ENCODE data around the gene SH3BP5. TPM values are rescaled to one million over a fixed set of nuclear protein-coding genes. Genes with fewer than 3 reads are reported as not detected.

The SH3BP5 gene
- total and polyA plus RNA-seq, 9 donors, result 80.4 to 205 (median 142) TPM

- H3K9me3 ChIP-seq, result no peaks in the 10 kb centered on the region
- peaks cover 8% of the 10 kb centered on the region for H3K4me1 ChIP-seq (ENCODE audit: insufficient read depth)
- no peak for TF ChIP-seq EP300 (IDR thresholded peaks at IDR 0.05)
- TF ChIP-seq CTCF (IDR thresholded peaks at IDR 0.05), result no peak
- TF ChIP-seq POLR2A (IDR thresholded peaks at IDR 0.05), result no peak
- H3K4me3 ChIP-seq, result no peak overlapping the region
- 91 to 92% (median 91%) methylated on average over 4 of the region's 4 CpGs for WGBS, 3 donors
- H3K36me3 ChIP-seq, result no peaks in the 10 kb centered on the region
- intact Hi-C loops (cut with DNase I), result no loop called here
- no peaks in the 10 kb centered on the region for H3K27me3 ChIP-seq
- no peak overlapping the region for H3K27ac ChIP-seq
- DNase-seq, result peak in 3 of 5 donors; percentile 7 to 14 (median 8)
Measured at GRCh38 chr3:15271030-15271429, 61.4 kb downstream of the SH3BP5 start.

GRCh38 chr3:15269091-15269989, 63.0 kb downstream of the SH3BP5 start:
- intact Hi-C loops (cut with DNase I), result loop anchor here (2.0 to 5.0 kb wide), 3 partner anchors 63 to 111 kb away; partner anchors contain the start of gene SH3BP5 (in 3 of the 4)
- H3K4me1 ChIP-seq (ENCODE audit: insufficient read depth), result peaks cover 15% of the 10 kb centered on the region
- peak; percentile 81 to 89 (median 85) for DNase-seq
- TF ChIP-seq CTCF (IDR thresholded peaks at IDR 0.05), result no peak
- TF ChIP-seq POLR2A (IDR thresholded peaks at IDR 0.05), result no peak
- no peak for TF ChIP-seq EP300 (IDR thresholded peaks at IDR 0.05)
- H3K27me3 ChIP-seq, result no peaks in the 10 kb centered on the region
- 66 to 77% (median 67%) methylated on average over 29 of the region's 29 CpGs for WGBS, 3 donors
- no peaks in the 10 kb centered on the region for H3K9me3 ChIP-seq
- no peaks in the 10 kb centered on the region for H3K36me3 ChIP-seq
- H3K27ac ChIP-seq, result peak overlapping the region; percentile 53 to 65
- peak overlapping the region; percentile 18 for H3K4me3 ChIP-seq

- no peak overlapping the region for H3K4me3 ChIP-seq
- H3K36me3 ChIP-seq, result no peaks in the 10 kb centered on the region
- no peaks in the 10 kb centered on the region for H3K27me3 ChIP-seq
- peak overlapping the region; percentile 25 to 53 for H3K27ac ChIP-seq
- no peak for TF ChIP-seq POLR2A (IDR thresholded peaks at IDR 0.05)
- no peak for TF ChIP-seq EP300 (IDR thresholded peaks at IDR 0.05)
- peak; percentile 84 to 95 (median 93) for TF ChIP-seq CTCF (IDR thresholded peaks at IDR 0.05)
- H3K9me3 ChIP-seq, result no peaks in the 10 kb centered on the region
- WGBS, 3 donors, result 24 to 31% (median 28%) methylated on average over 15 of the region's 15 CpGs
- intact Hi-C loops (cut with DNase I), result loop anchor here (2.0 to 5.0 kb wide), 3 partner anchors 65 to 113 kb away; partner anchors contain the start of gene SH3BP5 (in 3 of the 4)
- peaks cover 15% of the 10 kb centered on the region for H3K4me1 ChIP-seq (ENCODE audit: insufficient read depth)
- peak; percentile 82 to 91 (median 90) for DNase-seq
Measured at GRCh38 chr3:15268033-15268631, 64.3 kb downstream of the SH3BP5 start.

- Histone ChIP-seq H3K4me1 (ENCODE audit: insufficient read depth) (peaks cover 15% of the 10 kb centered on the region), H3K9me3 (no peaks in the 10 kb centered on the region), H3K4me3 (no peak overlapping the region), H3K27ac (peak overlapping the region in 1 of 2 donors; percentile 53), H3K36me3 (no peaks in the 10 kb centered on the region), H3K27me3 (no peaks in the 10 kb centered on the region)
- TF ChIP-seq POLR2A (IDR thresholded peaks at IDR 0.05), result no peak
- TF ChIP-seq CTCF (IDR thresholded peaks at IDR 0.05), result no peak
- TF ChIP-seq EP300 (IDR thresholded peaks at IDR 0.05), result no peak
- intact Hi-C loops (cut with DNase I), result loop anchor here in 3 of 4 donors (2.0 to 5.0 kb wide), 2 partner anchors 65 to 110 kb away; partner anchors contain the start of gene SH3BP5 (in 1 of the 3)
- peak in 1 of 5 donors; percentile 17 for DNase-seq
- 80 to 92% (median 87%) methylated on average over 3 of the region's 3 CpGs for WGBS, 3 donors
Measured at GRCh38 chr3:15267502-15267901, 64.9 kb downstream of the SH3BP5 start.
